ENCODE results near the gene ZNF598. TPM values are rescaled to one million over a fixed set of nuclear protein-coding genes. Genes with fewer than 3 reads are reported as not detected.

Gene ZNF598
- total and polyA plus RNA-seq, 4 donors = 2.7 to 28.4 (median 16.2) TPM

DNA sequence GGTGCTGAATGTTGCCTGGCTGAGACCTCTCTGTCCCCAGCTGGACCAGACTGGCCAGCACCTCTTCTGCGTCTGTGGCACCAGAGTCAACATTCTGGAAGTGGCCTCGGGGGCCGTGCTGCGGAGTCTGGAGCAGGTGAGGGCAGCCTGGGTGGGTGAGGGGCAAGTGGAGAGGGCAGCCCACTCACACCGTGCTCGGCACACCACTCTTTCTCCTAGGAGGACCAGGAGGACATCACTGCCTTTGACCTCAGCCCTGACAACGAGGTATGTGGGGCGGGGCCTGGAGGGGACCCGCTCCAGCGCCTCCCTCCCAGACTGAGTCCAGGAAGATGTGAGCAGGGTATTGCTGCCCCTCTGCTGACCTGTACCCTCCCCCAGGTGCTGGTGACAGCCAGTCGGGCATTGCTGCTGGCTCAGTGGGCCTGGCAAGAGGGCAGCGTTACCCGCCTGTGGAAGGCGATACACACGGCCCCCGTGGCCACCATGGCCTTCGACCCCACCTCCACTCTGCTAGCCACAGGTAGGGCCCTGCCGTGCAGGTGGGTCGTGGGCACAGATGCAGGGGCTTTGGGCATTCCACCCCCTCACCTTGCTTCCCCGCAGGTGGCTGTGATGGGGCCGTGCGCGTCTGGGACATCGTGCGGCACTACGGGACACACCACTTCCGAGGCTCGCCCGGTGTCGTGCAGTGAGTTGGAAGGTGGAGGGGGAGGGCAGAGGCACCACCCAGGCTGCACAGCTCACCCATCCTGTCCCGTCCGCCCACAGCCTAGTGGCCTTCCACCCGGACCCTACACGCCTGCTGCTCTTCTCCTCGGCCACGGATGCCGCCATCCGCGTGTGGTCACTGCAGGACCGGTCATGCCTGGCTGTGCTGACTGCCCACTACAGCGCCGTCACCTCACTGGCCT is 35.2 kb downstream of the ZNF598 start:
- Histone ChIP-seq H3K4me3 (ENCODE audit: low read depth in 1 of 3, low read length in 3 of 3) (no peak overlapping the region), H3K9me3 (ENCODE audit: control insufficient read depth in 4 of 4, low read length in 3 of 4) (no peaks in the 10 kb centered on the region), H3K4me1 (ENCODE audit: control insufficient read depth in 4 of 4, insufficient read depth in 4 of 4, low read length in 3 of 4) (peaks cover 6 to 23% (median 18%) of the 10 kb centered on the region in 4 donors), H3K27me3 (ENCODE audit: control insufficient read depth in 4 of 4, insufficient read depth in 4 of 4, low read length in 3 of 4) (no peaks in the 10 kb centered on the region), H3K36me3 (ENCODE audit: control insufficient read depth in 4 of 4, insufficient read depth in 3 of 4, low read depth in 1 of 4, low read length in 3 of 4) (peaks cover 14 to 41% (median 16%) of the 10 kb centered on the region in 4 donors), H3K9ac (ENCODE audit: low read depth in 1 of 2, low read length in 2 of 2) (no peak overlapping the region), H3K27ac (ENCODE audit: low read depth in 1 of 2, low read length in 2 of 2) (no peak overlapping the region)
- DNase-seq (ENCODE audit: low spot score) = no peak
- no peak for TF ChIP-seq SP1 (IDR thresholded peaks at IDR 0.05)
- TF ChIP-seq, protein P1, sequence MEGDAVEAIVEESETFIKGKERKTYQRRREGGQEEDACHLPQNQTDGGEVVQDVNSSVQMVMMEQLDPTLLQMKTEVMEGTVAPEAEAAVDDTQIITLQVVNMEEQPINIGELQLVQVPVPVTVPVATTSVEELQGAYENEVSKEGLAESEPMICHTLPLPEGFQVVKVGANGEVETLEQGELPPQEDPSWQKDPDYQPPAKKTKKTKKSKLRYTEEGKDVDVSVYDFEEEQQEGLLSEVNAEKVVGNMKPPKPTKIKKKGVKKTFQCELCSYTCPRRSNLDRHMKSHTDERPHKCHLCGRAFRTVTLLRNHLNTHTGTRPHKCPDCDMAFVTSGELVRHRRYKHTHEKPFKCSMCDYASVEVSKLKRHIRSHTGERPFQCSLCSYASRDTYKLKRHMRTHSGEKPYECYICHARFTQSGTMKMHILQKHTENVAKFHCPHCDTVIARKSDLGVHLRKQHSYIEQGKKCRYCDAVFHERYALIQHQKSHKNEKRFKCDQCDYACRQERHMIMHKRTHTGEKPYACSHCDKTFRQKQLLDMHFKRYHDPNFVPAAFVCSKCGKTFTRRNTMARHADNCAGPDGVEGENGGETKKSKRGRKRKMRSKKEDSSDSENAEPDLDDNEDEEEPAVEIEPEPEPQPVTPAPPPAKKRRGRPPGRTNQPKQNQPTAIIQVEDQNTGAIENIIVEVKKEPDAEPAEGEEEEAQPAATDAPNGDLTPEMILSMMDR (IDR thresholded peaks at IDR 0.05; ENCODE audit: low read depth, low read length, missing input control) = no peak
- no peak for TF ChIP-seq HNF4A (conservative IDR thresholded peaks at IDR 0.05)
- no peak for TF ChIP-seq HNF4G (IDR thresholded peaks at IDR 0.05)
- TF ChIP-seq RAD21 (IDR thresholded peaks at IDR 0.05) = no peak
- TF ChIP-seq RXRA (IDR thresholded peaks at IDR 0.05) = no peak
- TF ChIP-seq NR2F2 (IDR thresholded peaks at IDR 0.05) = no peak
- TF ChIP-seq FOXA1 (IDR thresholded peaks at IDR 0.05) = no peak
- TF ChIP-seq EGR1 (IDR thresholded peaks at IDR 0.05; ENCODE audit: low read depth in 2 of 2) = no peak
- no peak for TF ChIP-seq JUND (IDR thresholded peaks at IDR 0.05)
- TF ChIP-seq YY1 (IDR thresholded peaks at IDR 0.05) = no peak
- TF ChIP-seq, protein P2, sequence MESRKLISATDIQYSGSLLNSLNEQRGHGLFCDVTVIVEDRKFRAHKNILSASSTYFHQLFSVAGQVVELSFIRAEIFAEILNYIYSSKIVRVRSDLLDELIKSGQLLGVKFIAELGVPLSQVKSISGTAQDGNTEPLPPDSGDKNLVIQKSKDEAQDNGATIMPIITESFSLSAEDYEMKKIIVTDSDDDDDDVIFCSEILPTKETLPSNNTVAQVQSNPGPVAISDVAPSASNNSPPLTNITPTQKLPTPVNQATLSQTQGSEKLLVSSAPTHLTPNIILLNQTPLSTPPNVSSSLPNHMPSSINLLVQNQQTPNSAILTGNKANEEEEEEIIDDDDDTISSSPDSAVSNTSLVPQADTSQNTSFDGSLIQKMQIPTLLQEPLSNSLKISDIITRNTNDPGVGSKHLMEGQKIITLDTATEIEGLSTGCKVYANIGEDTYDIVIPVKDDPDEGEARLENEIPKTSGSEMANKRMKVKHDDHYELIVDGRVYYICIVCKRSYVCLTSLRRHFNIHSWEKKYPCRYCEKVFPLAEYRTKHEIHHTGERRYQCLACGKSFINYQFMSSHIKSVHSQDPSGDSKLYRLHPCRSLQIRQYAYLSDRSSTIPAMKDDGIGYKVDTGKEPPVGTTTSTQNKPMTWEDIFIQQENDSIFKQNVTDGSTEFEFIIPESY (IDR thresholded peaks at IDR 0.05) = no peak
- TF ChIP-seq, protein P3, sequence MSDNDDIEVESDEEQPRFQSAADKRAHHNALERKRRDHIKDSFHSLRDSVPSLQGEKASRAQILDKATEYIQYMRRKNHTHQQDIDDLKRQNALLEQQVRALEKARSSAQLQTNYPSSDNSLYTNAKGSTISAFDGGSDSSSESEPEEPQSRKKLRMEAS (IDR thresholded peaks at IDR 0.05) = no peak
- TF ChIP-seq FOXA2 (IDR thresholded peaks at IDR 0.05) = no peak
- no peak for TF ChIP-seq TAF1 (conservative IDR thresholded peaks at IDR 0.05)
- WGBS = 96% methylated on average over 42 of the region's 42 CpGs

DNA sequence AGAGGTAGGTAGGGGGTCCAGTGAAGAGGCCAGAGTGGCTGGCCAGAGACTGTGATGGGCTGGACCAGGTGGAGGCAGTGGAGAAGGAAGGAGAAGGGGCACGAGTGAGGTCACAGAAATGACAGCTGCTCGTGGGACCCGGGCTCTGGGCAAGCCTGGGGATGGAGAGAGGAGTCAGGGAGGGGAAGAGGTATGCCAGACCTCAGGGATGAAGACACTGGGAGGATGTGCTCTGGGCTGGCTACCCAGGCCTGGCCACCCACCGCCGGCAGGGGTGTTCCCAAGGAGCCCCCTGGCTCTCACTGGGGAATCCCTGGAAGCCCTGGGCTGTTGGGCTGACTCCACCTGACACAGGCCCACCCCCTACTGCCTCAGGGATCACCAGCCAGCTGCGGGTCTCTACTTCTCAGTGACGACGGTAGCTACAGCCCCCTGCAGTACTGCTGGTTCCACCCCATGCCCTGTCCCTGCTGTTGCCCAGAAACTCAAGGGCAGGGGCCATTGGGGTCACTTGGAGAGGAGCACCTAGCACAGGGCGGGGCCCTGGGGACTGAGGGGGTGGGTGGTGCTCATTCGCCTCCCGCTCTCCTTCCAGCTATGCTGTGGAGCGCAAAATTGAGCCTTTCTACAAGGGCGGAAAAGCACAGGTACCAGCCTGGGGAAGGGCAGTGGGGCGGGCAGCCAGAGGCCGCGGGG is 36.0 kb downstream of the ZNF598 start:
- TF ChIP-seq TAF1 (conservative IDR thresholded peaks at IDR 0.05) (no peak), JUND (IDR thresholded peaks at IDR 0.05) (no peak), HNF4A (conservative IDR thresholded peaks at IDR 0.05) (no peak), RAD21 (IDR thresholded peaks at IDR 0.05) (no peak), HNF4G (IDR thresholded peaks at IDR 0.05) (no peak), EGR1 (IDR thresholded peaks at IDR 0.05; ENCODE audit: low read depth in 2 of 2) (no peak), RXRA (IDR thresholded peaks at IDR 0.05) (no peak)
- TF ChIP-seq, protein P4, sequence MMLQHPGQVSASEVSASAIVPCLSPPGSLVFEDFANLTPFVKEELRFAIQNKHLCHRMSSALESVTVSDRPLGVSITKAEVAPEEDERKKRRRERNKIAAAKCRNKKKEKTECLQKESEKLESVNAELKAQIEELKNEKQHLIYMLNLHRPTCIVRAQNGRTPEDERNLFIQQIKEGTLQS (IDR thresholded peaks at IDR 0.05) = no peak
- TF ChIP-seq, protein P2 (IDR thresholded peaks at IDR 0.05) = no peak
- TF ChIP-seq, protein P3 (IDR thresholded peaks at IDR 0.05) = no peak
- TF ChIP-seq, protein P1 (IDR thresholded peaks at IDR 0.05; ENCODE audit: low read depth, low read length, missing input control) = no peak
- Histone ChIP-seq H3K4me3 (ENCODE audit: low read depth in 1 of 3, low read length in 3 of 3) (no peak overlapping the region), H3K4me1 (ENCODE audit: control insufficient read depth in 4 of 4, insufficient read depth in 4 of 4, low read length in 3 of 4) (peaks cover 6 to 23% (median 18%) of the 10 kb centered on the region in 4 donors), H3K9ac (ENCODE audit: low read depth in 1 of 2, low read length in 2 of 2) (no peak overlapping the region), H3K27ac (ENCODE audit: low read depth in 1 of 2, low read length in 2 of 2) (no peak overlapping the region), H3K36me3 (ENCODE audit: control insufficient read depth in 4 of 4, insufficient read depth in 3 of 4, low read depth in 1 of 4, low read length in 3 of 4) (peaks cover 14 to 41% (median 16%) of the 10 kb centered on the region in 4 donors), H3K9me3 (ENCODE audit: control insufficient read depth in 4 of 4, low read length in 3 of 4) (no peaks in the 10 kb centered on the region), H3K27me3 (ENCODE audit: control insufficient read depth in 4 of 4, insufficient read depth in 4 of 4, low read length in 3 of 4) (no peaks in the 10 kb centered on the region)
- DNase-seq (ENCODE audit: low spot score) = no peak
- 95% methylated on average over 16 of the region's 16 CpGs for WGBS
